GM19240 (cell line): ENCODE data around the gene TRAPPC10.

ENCODE experiments used
- DNase-seq: peaks from one replicate; pipeline ENCODE4 v3.0.0; 2011; ENCODE audit warnings: low spot score; ENCODE audit not compliant: insufficient read length

The TRAPPC10 gene

GRCh38 chr21:43983390-43983789 lies 28.7 kb upstream of the TRAPPC10 start:
- DNase-seq, result no peak

- no peak for DNase-seq
These were observed 28.2 kb upstream of the TRAPPC10 start for GRCh38 chr21:43983860-43984420.

GRCh38 chr21:43984905-43985689 lies 27.0 kb upstream of the TRAPPC10 start:
- no peak for DNase-seq

GRCh38 chr21:43985690-43986251 lies 26.3 kb upstream of the TRAPPC10 start:
- DNase-seq, result no peak

- DNase-seq, result no peak
These were observed 25.3 kb upstream of the TRAPPC10 start for GRCh38 chr21:43986544-43987451.

GRCh38 chr21:43987509-43987908 lies 24.6 kb upstream of the TRAPPC10 start:
- no peak for DNase-seq

GRCh38 chr21:43988016-43988415 lies 24.1 kb upstream of the TRAPPC10 start:
- no peak for DNase-seq

GRCh38 chr21:43988506-43989230 lies 23.4 kb upstream of the TRAPPC10 start:
- DNase-seq, result no peak

- DNase-seq, result no peak
These were observed 22.7 kb upstream of the TRAPPC10 start for GRCh38 chr21:43989401-43989800.

GRCh38 chr21:43991447-43991991 lies 20.6 kb upstream of the TRAPPC10 start:
- DNase-seq, result no peak

GRCh38 chr21:43992121-43992520 lies 20.0 kb upstream of the TRAPPC10 start:
- DNase-seq, result no peak

- DNase-seq, result no peak
These were observed 18.6 kb upstream of the TRAPPC10 start for GRCh38 chr21:43993420-43993934.

GRCh38 chr21:43994085-43994484 lies 18.0 kb upstream of the TRAPPC10 start:
- DNase-seq, result no peak

- no peak for DNase-seq
These were observed 17.5 kb upstream of the TRAPPC10 start for GRCh38 chr21:43994646-43995045.

GRCh38 chr21:43995521-43996105 lies 16.5 kb upstream of the TRAPPC10 start:
- DNase-seq, result no peak

GRCh38 chr21:43997766-43998742 lies 14.1 kb upstream of the TRAPPC10 start:
- no peak for DNase-seq

- DNase-seq, result no peak
These were observed 11.7 kb upstream of the TRAPPC10 start for GRCh38 chr21:44000360-44000759.

GRCh38 chr21:44002511-44002910 lies 9.6 kb upstream of the TRAPPC10 start:
- no peak for DNase-seq
